Neural progenitor cell (in vitro differentiated cells): Measurements from ENCODE around the gene MACROD2. TPM values are rescaled to one million over a fixed set of nuclear protein-coding genes. Genes with fewer than 3 reads are reported as not detected.

Experiments used
- DNase-seq: peaks from one replicate; pipeline ENCODE4 v3.0.0-alpha.2; 2016; ENCODE audit warnings: low spot score
- H2AFZ ChIP-seq: fragments of 200-600 bp; sonication (generic); replicated peaks from 2 replicates; pipeline ENCODE4 v1.6.1; 2016; ENCODE audit warnings: antibody characterized with exemption
- H3F3A ChIP-seq: fragments of 200-600 bp; sonication (generic); 2 replicates; pipeline ENCODE4 v1.6.1; 2016; ENCODE audit warnings: antibody characterized with exemption, low read depth
- H3K27ac ChIP-seq: fragments of 200-600 bp; sonication (generic); 2 replicates; pipeline ENCODE4 v1.5.1; 2016; ENCODE audit warnings: mild to moderate bottlenecking
- H3K27me3 ChIP-seq: fragments of 200-600 bp; sonication (generic); 2 replicates; pipeline ENCODE4 v1.6.1; 2016; ENCODE audit warnings: mild to moderate bottlenecking, moderate library complexity
- H3K36me3 ChIP-seq: fragments of 200-600 bp; sonication (generic); 2 replicates; pipeline ENCODE4 v1.5.1; 2016
- H3K4me1 ChIP-seq: fragments of 200-600 bp; sonication (generic); 2 replicates; pipeline ENCODE4 v1.6.1; 2016; ENCODE audit warnings: mixed run types
- H3K4me2 ChIP-seq: fragments of 200-600 bp; sonication (generic); 2 replicates; pipeline ENCODE4 v1.6.1; 2016
- H3K4me3 ChIP-seq: fragments of 200-600 bp; sonication (generic); 2 replicates; pipeline ENCODE4 v1.5.1; 2016
- H3K79me2 ChIP-seq: fragments of 200-600 bp; sonication (generic); 2 replicates; pipeline ENCODE4 v1.6.1; 2016; ENCODE audit warnings: low read depth
- H3K9ac ChIP-seq: fragments of 200-600 bp; sonication (generic); 2 replicates; pipeline ENCODE4 v1.6.1; 2016
- H3K9me3 ChIP-seq: fragments of 200-600 bp; sonication (generic); 2 replicates; pipeline ENCODE4 v1.5.1; 2016; ENCODE audit warnings: low read depth
- H4K20me1 ChIP-seq: fragments of 200-600 bp; sonication (generic); 2 replicates; pipeline ENCODE4 v1.6.1; 2016; ENCODE audit warnings: low read depth
- H3K27ac Mint-ChIP-seq: 3 replicates; pipeline ENCODE4 v1.8.0; 2021; ENCODE audit warnings: mixed read lengths
- H3K27me3 Mint-ChIP-seq: 2 replicates; pipeline ENCODE4 v1.8.0; 2022; ENCODE audit warnings: low read depth, mild to moderate bottlenecking, inconsistent platforms, moderate library complexity, mixed read lengths; ENCODE audit not compliant: insufficient read depth
- H3K36me3 Mint-ChIP-seq: 3 replicates; pipeline ENCODE4 v1.8.0; 2021; ENCODE audit warnings: mixed read lengths
- H3K4me1 Mint-ChIP-seq: 3 replicates; pipeline ENCODE4 v1.8.0; 2021; ENCODE audit warnings: mixed read lengths
- H3K4me3 Mint-ChIP-seq: 3 replicates; pipeline ENCODE4 v1.8.0; 2021; ENCODE audit warnings: mild to moderate bottlenecking, moderate library complexity, mixed read lengths
- H3K9me3 Mint-ChIP-seq: 3 replicates; pipeline ENCODE4 v1.8.0; 2020; ENCODE audit warnings: mixed read lengths
- CTCF ChIP-seq: fragments of 200-600 bp; sonication (generic); IDR thresholded peaks from 2 replicates; pipeline ENCODE4 v1.5.1; 2017; ENCODE audit warnings: antibody characterized with exemption, mild to moderate bottlenecking
- EZH2 ChIP-seq: fragments of 200-600 bp; sonication (generic); IDR thresholded peaks from 2 replicates; pipeline ENCODE4 v1.6.1; 2017; ENCODE audit warnings: antibody characterized with exemption, mild to moderate bottlenecking, moderate library complexity
- EZH2phosphoT487 ChIP-seq: fragments of 200-600 bp; sonication (generic); IDR thresholded peaks from 2 replicates; pipeline ENCODE4 v1.6.1; 2017; ENCODE audit warnings: antibody characterized with exemption
- total RNA-seq: library from RNA; depleted of rRNA; stranded (reverse); fragments of >200 nt; gene quantifications from 2 replicates; pipeline ENCODE4 v1.2.3, GENCODE V29; 2015; ENCODE audit warnings: low replicate concordance

The MACROD2 gene
- total RNA-seq, 1 donor from 2014 or later: 11.9 TPM

GRCh38 chr20:15399781-15400180, 1404.5 kb downstream of the MACROD2 start:
- TF ChIP-seq EZH2phosphoT487: no peak
- no peak for TF ChIP-seq EZH2
- TF ChIP-seq CTCF: no peak
- Histone ChIP-seq H3K27ac (no peak overlapping the region), H3K36me3 (no peaks in the 10 kb centered on the region), H3K79me2 (no peaks in the 10 kb centered on the region), H2AFZ (no peak overlapping the region), H3K4me2 (no peak overlapping the region), H4K20me1 (no peaks in the 10 kb centered on the region), H3K4me1 (peaks cover 3% of the 10 kb centered on the region), H3K9me3 (no peaks in the 10 kb centered on the region), H3F3A (no peaks in the 10 kb centered on the region), H3K27me3 (no peaks in the 10 kb centered on the region), H3K9ac (no peak overlapping the region), H3K4me3 (no peak overlapping the region)
- peaks cover 18% of the 10 kb centered on the region for H3K4me1 Mint-ChIP-seq
- DNase-seq: no peak
- H3K27ac Mint-ChIP-seq: peak overlapping the region; percentile 64
- H3K4me3 Mint-ChIP-seq: no peak overlapping the region
- peaks cover 2% of the 10 kb centered on the region for H3K36me3 Mint-ChIP-seq
- H3K27me3 Mint-ChIP-seq: peaks cover 10% of the 10 kb centered on the region
- H3K9me3 Mint-ChIP-seq: peaks cover 13% of the 10 kb centered on the region

- Histone ChIP-seq H3K36me3 (no peaks in the 10 kb centered on the region), H3K9ac (no peak overlapping the region), H3K4me3 (no peak overlapping the region), H3K79me2 (no peaks in the 10 kb centered on the region), H2AFZ (no peak overlapping the region), H4K20me1 (no peaks in the 10 kb centered on the region), H3F3A (no peaks in the 10 kb centered on the region), H3K27me3 (no peaks in the 10 kb centered on the region), H3K4me2 (no peak overlapping the region), H3K27ac (no peak overlapping the region), H3K9me3 (no peaks in the 10 kb centered on the region), H3K4me1 (no peaks in the 10 kb centered on the region)
- TF ChIP-seq CTCF (no peak), EZH2 (no peak), EZH2phosphoT487 (no peak)
- peaks cover 13% of the 10 kb centered on the region for H3K9me3 Mint-ChIP-seq
- no peaks in the 10 kb centered on the region for H3K36me3 Mint-ChIP-seq
- H3K27ac Mint-ChIP-seq: no peak overlapping the region
- no peak overlapping the region for H3K4me3 Mint-ChIP-seq
- no peak for DNase-seq
- H3K27me3 Mint-ChIP-seq: peaks cover 4% of the 10 kb centered on the region
- peaks cover 5% of the 10 kb centered on the region for H3K4me1 Mint-ChIP-seq
Observed at GRCh38 chr20:15406072-15406471, 1410.8 kb downstream of the MACROD2 start.

- no peak overlapping the region for H3K4me2 ChIP-seq
- H3K4me1 Mint-ChIP-seq: peaks cover 5% of the 10 kb centered on the region
- H2AFZ ChIP-seq: no peak overlapping the region
- no peak overlapping the region for H3K9ac ChIP-seq
- H4K20me1 ChIP-seq: no peaks in the 10 kb centered on the region
- no peaks in the 10 kb centered on the region for H3K4me1 ChIP-seq
- H3K27ac ChIP-seq: no peak overlapping the region
- DNase-seq: no peak
- no peaks in the 10 kb centered on the region for H3K27me3 ChIP-seq
- no peaks in the 10 kb centered on the region for H3K36me3 Mint-ChIP-seq
- no peak overlapping the region for H3K4me3 Mint-ChIP-seq
- no peaks in the 10 kb centered on the region for H3K79me2 ChIP-seq
- TF ChIP-seq EZH2 (no peak), EZH2phosphoT487 (no peak), CTCF (no peak)
- no peaks in the 10 kb centered on the region for H3K27me3 Mint-ChIP-seq
- no peaks in the 10 kb centered on the region for H3K9me3 Mint-ChIP-seq
- H3K9me3 ChIP-seq: no peaks in the 10 kb centered on the region
- H3K36me3 ChIP-seq: no peaks in the 10 kb centered on the region
- no peak overlapping the region for H3K27ac Mint-ChIP-seq
- no peaks in the 10 kb centered on the region for H3F3A ChIP-seq
- no peak overlapping the region for H3K4me3 ChIP-seq
Observed at GRCh38 chr20:15411781-15412180, 1416.5 kb downstream of the MACROD2 start.
